ENCODE data around the gene SSH2. TPM values are rescaled to one million over a fixed set of nuclear protein-coding genes. Genes with fewer than 3 reads are reported as not detected.
"Not testable (repeated sequence)": the region's sequence is repeated elsewhere in the genome, so short reads cannot be mapped to it uniquely, and the experiment has no call there.

SSH2 gene
- polyA plus RNA-seq, 3 donors, result 7.8 to 16.1 (median 15.1) TPM

GRCh38 chr17:29728490-29728889, 201.5 kb downstream of the SSH2 start:
- 97 to 99% (median 98%) methylated on average over 3 of the region's 3 CpGs for WGBS, 3 donors
- H3K27ac ChIP-seq (ENCODE audit: low read depth, low read length), result no peak overlapping the region

GRCh38 chr17:29726715-29727252, 203.2 kb downstream of the SSH2 start:
- H3K27ac ChIP-seq (ENCODE audit: low read depth, low read length), result no peak overlapping the region
- 26 to 69% (median 43%) methylated on average over 2 of the region's 2 CpGs for WGBS, 3 donors

- not testable (repeated sequence) for H3K27ac ChIP-seq (ENCODE audit: low read depth, low read length)
- 94 to 100% (median 100%) methylated on average over 1 of the region's 1 CpG for WGBS, 3 donors
Observed at GRCh38 chr17:29725408-29725807, 204.6 kb downstream of the SSH2 start.

- H3K27ac ChIP-seq (ENCODE audit: low read depth, low read length), result no peak overlapping the region
- WGBS, 3 donors, result 69 to 89% (median 74%) methylated on average over 2 of the region's 2 CpGs
Observed at GRCh38 chr17:29723278-29724047, 206.6 kb downstream of the SSH2 start.

- H3K27ac ChIP-seq (ENCODE audit: low read depth, low read length), result peak overlapping the region; percentile 40
Observed at GRCh38 chr17:29722411-29723198, 207.4 kb downstream of the SSH2 start.

DNA sequence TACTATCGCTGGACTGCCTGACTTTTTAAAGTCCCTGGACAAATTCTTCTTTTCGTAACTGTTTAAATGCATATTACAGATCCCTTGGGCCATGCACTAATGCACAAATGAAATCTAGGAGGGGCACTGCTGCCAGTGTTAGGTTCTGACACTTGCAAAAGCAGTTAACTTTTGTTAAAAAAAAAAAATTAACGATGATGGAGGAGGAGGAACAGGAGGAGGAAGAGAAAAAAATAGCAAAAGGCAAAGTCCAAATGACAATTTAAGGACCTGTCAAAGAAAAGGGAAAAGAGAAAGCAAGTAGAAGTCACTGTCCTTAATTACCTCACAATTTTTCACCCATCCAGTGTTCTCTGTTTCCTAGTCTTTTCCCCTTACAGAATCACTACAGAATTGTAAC, 209.5 kb downstream of the SSH2 start:
- H3K27ac ChIP-seq (ENCODE audit: low read depth, low read length), result no peak overlapping the region
- 33 to 63% (median 35%) methylated on average over 3 of the region's 3 CpGs for WGBS, 3 donors

More at GRCh38 chr17:29722411-29723198, 207.4 kb downstream of the SSH2 start:
- WGBS, 3 donors, result 7 to 17% (median 9%) methylated on average over 9 of the region's 9 CpGs

- WGBS, 3 donors, result 97 to 100% (median 100%) methylated on average over 2 of the region's 2 CpGs
- no peak overlapping the region for H3K27ac ChIP-seq (ENCODE audit: low read depth, low read length)
Observed at GRCh38 chr17:29719469-29719868, 210.6 kb downstream of the SSH2 start.

DNA sequence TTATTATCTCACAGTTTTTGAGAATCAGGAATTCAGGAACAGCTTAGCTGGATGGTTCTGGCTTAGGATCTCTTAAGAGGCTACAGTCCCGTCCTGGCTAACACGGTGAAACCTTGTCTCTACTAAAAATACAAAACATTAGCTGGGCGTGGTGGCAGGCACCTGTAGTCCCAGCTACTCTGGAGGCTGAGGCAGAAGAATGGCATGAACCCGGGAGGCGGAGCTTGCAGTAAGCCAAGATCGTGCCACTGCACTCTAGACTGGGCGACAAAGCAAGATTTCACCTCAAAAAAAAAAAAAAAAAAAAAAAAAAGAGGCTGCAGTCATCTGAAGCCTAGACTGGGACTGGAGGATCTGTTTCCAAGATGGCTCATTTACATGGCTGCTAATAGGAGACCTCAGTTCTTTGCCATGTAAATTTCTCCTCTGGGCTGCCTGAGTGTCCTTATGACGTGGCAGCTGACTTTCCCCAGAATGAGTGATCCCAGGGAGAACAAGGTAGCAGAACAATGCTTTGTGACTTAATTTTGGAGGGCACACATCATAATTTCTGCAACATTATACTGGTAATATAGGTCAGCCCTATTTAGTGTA, 211.5 kb downstream of the SSH2 start:
- 92 to 97% (median 97%) methylated on average over 8 of the region's 8 CpGs for WGBS, 3 donors
- H3K27ac ChIP-seq (ENCODE audit: low read depth, low read length), result no peak overlapping the region

DNA sequence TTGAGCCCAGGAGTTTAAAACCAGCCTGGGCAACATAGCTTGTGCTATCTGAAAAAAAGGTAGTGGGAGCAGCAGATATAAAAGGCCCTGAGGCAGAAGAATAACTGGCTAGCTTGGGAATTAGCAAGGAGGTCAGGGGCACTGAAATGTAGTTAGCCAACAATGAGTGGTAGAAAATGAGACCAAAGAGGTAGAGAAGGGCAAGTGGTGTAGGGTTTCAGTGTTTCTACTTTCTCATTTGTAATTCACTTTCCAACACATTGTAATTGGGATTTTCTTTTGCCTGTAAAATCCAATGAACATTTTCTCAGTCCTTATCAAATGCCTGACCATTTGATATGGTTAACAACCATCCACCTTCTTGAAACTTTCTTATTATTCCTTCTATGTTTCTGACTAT, 212.2 kb downstream of the SSH2 start:
- no peak overlapping the region for H3K27ac ChIP-seq (ENCODE audit: low read depth, low read length)

- no peak overlapping the region for H3K27ac ChIP-seq (ENCODE audit: low read depth, low read length)
Observed at GRCh38 chr17:29716566-29716965, 213.5 kb downstream of the SSH2 start.

DNA sequence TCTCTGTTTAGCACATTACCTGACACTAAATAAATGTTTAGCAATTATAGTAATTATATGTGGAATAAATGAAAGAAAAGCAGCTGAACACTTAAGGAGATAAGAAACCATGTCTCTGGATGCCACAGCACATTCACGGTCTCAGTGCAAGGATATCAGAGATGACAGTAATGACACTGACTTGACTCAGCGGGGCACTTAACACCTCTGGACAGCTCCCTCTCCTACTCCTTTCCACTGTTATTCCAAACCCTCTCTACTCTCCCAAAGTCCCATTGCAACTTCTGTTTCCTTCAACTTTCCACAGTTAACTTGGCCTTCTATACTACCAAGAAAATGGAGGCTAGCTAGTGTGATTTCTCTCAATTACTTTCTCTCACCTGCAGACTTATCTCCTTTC, 214.3 kb downstream of the SSH2 start:
- WGBS, 3 donors, result 95 to 98% (median 97%) methylated on average over 2 of the region's 2 CpGs
- no peak overlapping the region for H3K27ac ChIP-seq (ENCODE audit: low read depth, low read length)

More at GRCh38 chr17:29716566-29716965, 213.5 kb downstream of the SSH2 start:
- 81 to 97% (median 81%) methylated on average over 4 of the region's 4 CpGs for WGBS, 3 donors

- 77 to 98% (median 96%) methylated on average over 1 of the region's 1 CpG for WGBS, 3 donors
- H3K27ac ChIP-seq (ENCODE audit: low read depth, low read length), result no peak overlapping the region
Observed at GRCh38 chr17:29714146-29714545, 215.9 kb downstream of the SSH2 start.

DNA sequence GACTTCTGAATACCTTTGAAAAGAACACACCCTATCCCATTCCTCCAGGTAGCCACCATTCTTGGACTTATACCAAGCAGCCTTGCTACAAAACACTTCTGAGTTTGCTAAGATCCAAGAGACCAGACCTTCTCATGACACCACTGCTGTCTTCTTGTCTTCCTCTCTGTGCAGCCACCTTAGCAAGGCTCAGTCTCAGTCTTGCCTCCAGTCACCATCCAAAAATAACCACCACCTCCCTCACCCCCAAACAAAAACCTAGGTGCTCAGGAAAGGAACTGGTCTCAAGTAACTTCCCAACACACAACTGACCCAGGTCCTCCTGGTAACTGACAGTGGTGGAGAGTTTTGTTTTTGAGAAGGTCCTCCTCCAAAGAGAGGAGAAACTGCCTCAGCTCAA, 216.4 kb downstream of the SSH2 start:
- no peak overlapping the region for H3K27ac ChIP-seq (ENCODE audit: low read depth, low read length)

DNA sequence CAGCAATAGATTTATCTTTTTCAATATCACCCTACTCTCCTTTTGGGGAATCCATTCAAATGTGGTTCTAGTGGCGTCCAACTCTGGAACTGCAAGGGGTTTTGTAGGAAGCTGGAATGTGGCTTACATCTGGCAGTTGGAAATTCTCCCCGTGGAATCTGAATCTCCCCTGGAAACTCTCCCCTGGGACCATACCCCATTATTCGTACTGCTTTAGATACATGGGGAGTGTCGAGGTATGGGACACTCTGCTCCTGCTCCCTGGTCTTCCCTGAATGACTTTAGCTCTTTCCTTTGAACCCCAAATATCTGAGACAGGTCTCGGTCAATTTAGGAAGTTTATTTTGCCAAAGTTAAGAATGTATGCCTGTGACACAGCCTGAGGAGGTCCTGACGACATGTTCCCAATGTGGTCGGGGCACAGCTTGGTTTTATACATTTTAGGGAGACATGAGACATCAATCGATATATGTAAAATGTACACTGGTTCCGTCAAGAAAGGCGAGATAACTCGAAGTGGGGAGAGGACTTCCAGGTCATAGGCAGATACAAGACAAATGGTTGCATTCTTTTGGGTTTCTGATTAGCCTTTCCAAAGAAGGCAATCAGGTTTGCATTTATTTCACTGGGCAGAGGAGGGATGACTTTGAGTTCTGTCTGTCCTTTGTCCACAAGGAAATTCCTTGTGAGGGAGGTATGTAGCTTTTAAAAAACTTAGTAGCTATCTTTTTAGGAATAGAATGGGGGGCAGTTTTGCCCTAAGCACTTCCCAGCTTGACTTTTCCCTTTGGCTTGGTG, 218.2 kb downstream of the SSH2 start:
- 87 to 92% (median 92%) methylated on average over 11 of the region's 11 CpGs for WGBS, 3 donors
- H3K27ac ChIP-seq (ENCODE audit: low read depth, low read length), result no peak overlapping the region

DNA sequence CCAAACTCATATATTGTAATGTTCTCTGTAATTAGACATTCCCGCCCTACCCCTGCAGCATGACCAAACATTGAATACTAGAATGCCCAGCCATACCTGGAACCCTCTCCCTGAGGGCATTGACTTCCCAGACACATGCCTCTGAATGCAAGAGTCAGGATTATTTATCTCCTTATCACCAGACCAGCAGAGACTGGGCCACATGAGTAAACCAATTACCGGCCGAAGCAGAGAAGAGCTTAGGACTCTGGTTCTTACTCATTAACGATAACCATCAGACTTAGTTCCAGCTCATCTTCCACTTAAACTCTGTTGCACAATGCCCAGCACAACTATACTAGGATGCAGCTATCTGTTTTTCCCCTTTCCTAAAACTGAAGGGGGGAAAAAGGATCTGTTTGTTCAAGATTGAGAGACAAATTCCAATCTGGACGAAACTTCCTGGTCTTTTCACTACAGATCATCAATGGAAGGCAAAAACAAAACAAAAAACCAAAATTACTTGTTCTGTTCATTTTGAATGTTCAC, 219.1 kb downstream of the SSH2 start:
- WGBS, 3 donors, result 76 to 89% (median 81%) methylated on average over 5 of the region's 5 CpGs
- H3K27ac ChIP-seq (ENCODE audit: low read depth, low read length), result no peak overlapping the region

DNA sequence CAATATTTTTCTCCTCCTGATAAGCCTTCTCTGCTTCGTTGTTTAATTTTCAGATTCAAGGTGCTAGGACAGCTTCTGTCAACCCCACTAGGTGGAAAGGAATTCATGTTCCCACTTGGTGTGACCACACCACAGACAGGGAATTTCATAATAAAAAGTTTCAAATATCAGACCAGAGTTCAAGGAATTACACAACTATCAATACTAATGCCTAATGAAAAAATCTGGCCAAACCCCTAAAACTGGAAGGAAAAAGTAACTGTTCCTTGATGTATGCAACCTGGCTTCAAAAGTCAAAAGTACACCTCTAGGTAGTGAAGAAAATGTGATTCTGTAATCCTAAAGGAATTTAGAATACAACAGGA, 219.5 kb downstream of the SSH2 start:
- WGBS, 3 donors, result 65 to 84% (median 76%) methylated on average over 1 of the region's 1 CpG
- no peak overlapping the region for H3K27ac ChIP-seq (ENCODE audit: low read depth, low read length)

DNA sequence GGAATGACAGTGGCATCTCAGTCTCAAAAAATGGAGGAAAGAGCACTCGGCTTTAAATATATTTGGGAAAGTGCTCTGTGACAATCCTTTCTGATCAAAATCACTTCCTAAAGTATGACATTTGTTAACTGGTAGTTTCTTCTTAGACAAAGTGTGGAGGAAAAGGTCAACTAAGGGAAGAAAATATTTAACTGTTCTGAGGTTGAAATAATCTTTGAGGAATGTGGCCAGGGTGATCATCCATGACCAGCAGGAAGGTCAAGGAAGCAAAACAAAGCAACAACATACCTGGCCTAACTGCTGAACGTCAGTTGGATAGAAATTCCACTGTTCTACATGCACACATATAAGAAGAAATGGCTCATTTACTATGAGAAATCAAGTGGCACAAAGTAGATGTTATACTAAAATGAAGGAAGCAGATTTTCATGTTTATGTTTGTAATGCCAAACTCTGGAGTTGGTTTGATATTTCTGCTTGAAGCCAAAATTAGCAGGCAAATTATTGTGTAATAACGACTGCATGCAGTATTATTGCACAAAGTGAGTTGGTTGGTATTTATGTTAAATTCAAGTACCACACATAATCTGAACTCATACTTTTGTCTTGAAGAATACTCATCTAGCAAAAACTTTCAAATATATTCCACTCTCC, 220.0 kb downstream of the SSH2 start:
- 39 to 70% (median 40%) methylated on average over 3 of the region's 3 CpGs for WGBS, 3 donors
- H3K27ac ChIP-seq (ENCODE audit: low read depth, low read length), result no peak overlapping the region

DNA sequence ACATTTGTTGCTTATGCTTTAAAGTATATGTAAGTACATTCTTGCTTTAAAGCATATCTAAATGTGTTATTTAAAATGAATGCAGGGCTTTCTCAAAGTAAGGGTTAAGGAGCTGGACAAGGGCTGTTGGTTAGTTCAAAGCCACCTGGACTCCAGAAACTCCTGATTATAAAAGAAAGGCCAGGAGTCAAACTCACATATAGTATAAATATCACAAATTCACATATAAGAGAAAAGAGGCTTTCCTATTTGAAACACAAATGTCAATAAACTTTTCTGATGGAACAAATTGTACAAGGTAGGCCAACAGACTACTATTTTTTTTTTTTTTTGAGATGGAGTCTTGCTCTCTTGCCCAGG, 222.8 kb downstream of the SSH2 start:
- H3K27ac ChIP-seq (ENCODE audit: low read depth, low read length), result no peak overlapping the region
